CD4-positive, alpha-beta T cell (primary cell): ENCODE measurements around the gene SH3RF1. TPM values are rescaled to one million over a fixed set of nuclear protein-coding genes. Genes with fewer than 3 reads are reported as not detected.

Source experiments
- ATAC-seq: fragments of 200-7000 bp; cut with Tn5 transposase; one replicate; pipeline ENCODE4 v1.10.0; 2022; ENCODE audit warnings: mild to moderate bottlenecking; ENCODE audit not compliant: poor library complexity
- CTCF ChIA-PET: fragments of 350-600 bp; sonication (Branson Sonifier 250); formaldehyde crosslinking; loops from one replicate; lab custom pipeline; 2021; ENCODE audit warnings: antibody characterized with exemption, inconsistent platforms; lab: Charles Lee
- POLR2A ChIA-PET: fragments of 350-600 bp; sonication (Branson Sonifier 250); formaldehyde crosslinking; loops from one replicate; lab custom pipeline; 2021; ENCODE audit warnings: antibody characterized with exemption, inconsistent platforms; lab: Charles Lee
- DNase-seq, 14 experiments: peaks; one replicate each; pipeline ENCODE4 v3.0.0-alpha.2; 2013 to 2020; ENCODE audit warnings: mixed read lengths in 2 of 14
- H3K27ac ChIP-seq, 2 donors: one replicate each; pipeline versions ENCODE4 v1.5.1 to v1.7.0; 2013; ENCODE audit warnings: low read length in 2 of 2, low read depth in 1 of 2, mild to moderate bottlenecking in 1 of 2
- H3K27me3 ChIP-seq, 2 experiments: 1 replicate in 1 of 2; 2 replicates in 1 of 2; pipeline versions ENCODE4 v1.6.1 to v1.7.0; 2013; ENCODE audit warnings: low read length in 2 of 2, control low read depth in 1 of 2, mild to moderate bottlenecking in 1 of 2, moderate library complexity in 1 of 2; ENCODE audit not compliant: insufficient read depth in 2 of 2, control insufficient read depth in 1 of 2
- H3K36me3 ChIP-seq: one replicate; pipeline ENCODE4 v1.6.1; 2013; ENCODE audit warnings: low read length, control low read depth; ENCODE audit not compliant: insufficient read depth
- H3K4me1 ChIP-seq: one replicate; pipeline ENCODE4 v1.6.1; 2013; ENCODE audit warnings: low read length, control low read depth; ENCODE audit not compliant: insufficient read depth
- H3K4me3 ChIP-seq: one replicate; pipeline ENCODE4 v1.5.1; 2013; ENCODE audit warnings: mild to moderate bottlenecking, low read length, moderate library complexity
- H3K9me3 ChIP-seq, 2 experiments: 1 replicate in 1 of 2; 2 replicates in 1 of 2; pipeline versions ENCODE4 v1.6.1 to v1.7.0; 2013; ENCODE audit warnings: low read length in 2 of 2, mild to moderate bottlenecking in 2 of 2, control low read depth in 1 of 2, moderate library complexity in 1 of 2; ENCODE audit not compliant: control insufficient read depth in 1 of 2, insufficient read depth in 1 of 2
- H3K27ac Mint-ChIP-seq: one replicate; pipeline ENCODE4 v1.8.0; 2020; ENCODE audit warnings: mixed read lengths
- H3K27me3 Mint-ChIP-seq: one replicate; pipeline ENCODE4 v1.8.0; 2021; ENCODE audit warnings: mixed read lengths
- H3K36me3 Mint-ChIP-seq: one replicate; pipeline ENCODE4 v1.8.0; 2021; ENCODE audit warnings: low read depth, mixed read lengths
- H3K4me1 Mint-ChIP-seq: one replicate; pipeline ENCODE4 v1.8.0; 2021; ENCODE audit warnings: low read depth, mixed read lengths
- H3K4me3 Mint-ChIP-seq: one replicate; pipeline ENCODE4 v1.8.0; 2020; ENCODE audit warnings: mild to moderate bottlenecking, mixed read lengths
- H3K9me3 Mint-ChIP-seq: one replicate; pipeline ENCODE4 v1.8.0; 2020; ENCODE audit warnings: mixed read lengths
- CTCF ChIP-seq: fragments of 200-600 bp; IDR thresholded peaks from one replicate; pipeline ENCODE4 v1.8.0; 2022; ENCODE audit warnings: antibody characterized with exemption, mild to moderate bottlenecking
- intact Hi-C, 2 experiments: fragments of 100-400 bp; cut with DNase I in 1 of 2; cut with micrococcal nuclease in 1 of 2; formaldehyde crosslinking; loops; one replicate each; pipeline versions ENCODE4 v1.15.1 to v1.9.0; 2023 to 2025; cut with DNase I, micrococcal nuclease
- total RNA-seq, 174 experiments: library from RNA in 2 of 174; stranded (reverse) in 2 of 174; gene quantifications; one replicate each; pipeline ENCODE4 v1.2.3 and lab custom pipeline; 2021 to 2026

SH3RF1 gene
- total RNA-seq, 2 experiments from 2014 or later = 0.25 TPM; not detected in 1

- H3K27ac ChIP-seq = no peak overlapping the region
- H3K4me1 ChIP-seq = no peaks in the 10 kb centered on the region
- no peaks in the 10 kb centered on the region for H3K36me3 ChIP-seq
- ATAC-seq (no peak), DNase-seq (no peak)
- Mint-ChIP-seq H3K27ac (no peak overlapping the region), H3K27me3 (no peaks in the 10 kb centered on the region), H3K9me3 (no peaks in the 10 kb centered on the region), H3K36me3 (no peaks in the 10 kb centered on the region), H3K4me3 (no peak overlapping the region), H3K4me1 (no peaks in the 10 kb centered on the region)
- ChIA-PET CTCF (no interaction called here), POLR2A (no interaction called here)
- no peaks in the 10 kb centered on the region for H3K9me3 ChIP-seq
- intact Hi-C loops = no loop called here
- no peaks in the 10 kb centered on the region for H3K27me3 ChIP-seq
- no peak overlapping the region for H3K4me3 ChIP-seq
- TF ChIP-seq CTCF = no peak
These were observed 146.1 kb downstream of the SH3RF1 start for GRCh38 chr4:169124661-169125060.

- no peak for ATAC-seq
- H3K4me1 ChIP-seq = no peaks in the 10 kb centered on the region
- H3K27me3 ChIP-seq = no peaks in the 10 kb centered on the region
- Mint-ChIP-seq H3K27me3 (no peaks in the 10 kb centered on the region), H3K4me1 (no peaks in the 10 kb centered on the region), H3K4me3 (no peak overlapping the region), H3K9me3 (no peaks in the 10 kb centered on the region), H3K27ac (no peak overlapping the region), H3K36me3 (no peaks in the 10 kb centered on the region)
- intact Hi-C loops = no loop called here
- no peak for TF ChIP-seq CTCF
- ChIA-PET CTCF (no interaction called here), POLR2A (no interaction called here)
- H3K4me3 ChIP-seq = no peak overlapping the region
- DNase-seq = no peak
- H3K27ac ChIP-seq = no peak overlapping the region
- no peaks in the 10 kb centered on the region for H3K36me3 ChIP-seq
- no peaks in the 10 kb centered on the region for H3K9me3 ChIP-seq
These were observed 148.3 kb downstream of the SH3RF1 start for GRCh38 chr4:169122422-169122821.

GRCh38 chr4:169121861-169122382, 148.8 kb downstream of the SH3RF1 start:
- no peaks in the 10 kb centered on the region for H3K27me3 Mint-ChIP-seq
- H3K36me3 Mint-ChIP-seq = no peaks in the 10 kb centered on the region
- H3K4me1 Mint-ChIP-seq = no peaks in the 10 kb centered on the region
- no peak overlapping the region for H3K27ac ChIP-seq
- DNase-seq (no peak), ATAC-seq (no peak)
- H3K4me3 Mint-ChIP-seq = no peak overlapping the region
- H3K9me3 ChIP-seq = no peaks in the 10 kb centered on the region
- no peaks in the 10 kb centered on the region for H3K4me1 ChIP-seq
- CTCF ChIA-PET = no interaction called here
- no peaks in the 10 kb centered on the region for H3K27me3 ChIP-seq
- no peaks in the 10 kb centered on the region for H3K9me3 Mint-ChIP-seq
- intact Hi-C loops = no loop called here
- no peak overlapping the region for H3K27ac Mint-ChIP-seq
- no peak for TF ChIP-seq CTCF
- POLR2A ChIA-PET = no interaction called here
- H3K4me3 ChIP-seq = no peak overlapping the region
- H3K36me3 ChIP-seq = no peaks in the 10 kb centered on the region
